HFFc6 (cell line): ENCODE measurements around the gene ARIH2. TPM values are rescaled to one million over a fixed set of nuclear protein-coding genes. Genes with fewer than 3 reads are reported as not detected.
A peak's percentile ranks its signal among the peaks of the same experiment; 100 is the strongest.

Experiments used
- DNase-seq: peaks from one replicate; pipeline ENCODE4 v3.0.0-alpha.2; 2018
- H3K27ac Mint-ChIP-seq: 2 replicates; pipeline ENCODE4 v1.8.0; 2020; ENCODE audit warnings: mild to moderate bottlenecking, mixed read lengths
- H3K27me3 Mint-ChIP-seq: 2 replicates; pipeline ENCODE4 v1.8.0; 2021; ENCODE audit warnings: mild to moderate bottlenecking, moderate library complexity, mixed read lengths; ENCODE audit not compliant: insufficient read depth
- H3K36me3 Mint-ChIP-seq: 2 replicates; pipeline ENCODE4 v1.8.0; 2021; ENCODE audit warnings: low read depth, mixed read lengths
- H3K4me1 Mint-ChIP-seq: 2 replicates; pipeline ENCODE4 v1.8.0; 2020; ENCODE audit warnings: low read depth, mixed read lengths
- H3K4me3 Mint-ChIP-seq: 2 replicates; pipeline ENCODE4 v1.8.0; 2020; ENCODE audit warnings: mild to moderate bottlenecking, moderate library complexity, mixed read lengths
- H3K9me3 Mint-ChIP-seq: 2 replicates; pipeline ENCODE4 v1.8.0; 2020; ENCODE audit warnings: mild to moderate bottlenecking, mixed read lengths
- total RNA-seq, 6 experiments: library from RNA; stranded (reverse); fragmentation: NEBNext Ultra II Directional; extraction: Animal tissue kit (Norgen Biotek cat#: 25700); gene quantifications; 2 replicates in 1 of 6; 3 replicates in 5 of 6; pipeline ENCODE4 v1.2.3, GENCODE V29; 2021
- TF ChIP-seq, protein P1 (sequence below): fragments of 200-600 bp; sonication (generic); IDR thresholded peaks from 2 replicates; pipeline ENCODE4 v1.5.0; 2021; ENCODE audit warnings: antibody characterized with exemption, mild to moderate bottlenecking

The ARIH2 gene
- total RNA-seq, 6 experiments from 2014 or later = 60.0 to 71.6 (median 68.3) TPM

DNA sequence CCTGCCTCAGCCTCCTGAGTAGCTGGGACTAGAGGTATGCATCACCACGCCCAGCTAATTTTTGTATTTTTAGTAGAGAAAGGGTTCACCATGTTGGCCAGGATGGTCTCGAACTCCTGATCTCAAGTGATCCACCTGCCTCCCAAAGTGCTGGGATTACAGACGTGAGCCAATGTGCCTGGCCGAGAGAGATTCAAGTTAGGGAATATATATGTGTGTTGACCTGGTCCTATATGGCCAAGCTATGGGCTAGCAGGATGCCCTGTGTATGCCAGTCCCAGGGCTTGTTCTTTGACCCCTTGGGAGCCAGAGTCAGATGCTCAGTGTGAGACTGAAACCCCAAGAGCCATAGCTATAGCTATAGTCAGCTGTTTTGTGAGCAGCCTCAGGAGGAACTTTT lies 105.1 kb downstream of the ARIH2 start:
- TF ChIP-seq, protein P1, sequence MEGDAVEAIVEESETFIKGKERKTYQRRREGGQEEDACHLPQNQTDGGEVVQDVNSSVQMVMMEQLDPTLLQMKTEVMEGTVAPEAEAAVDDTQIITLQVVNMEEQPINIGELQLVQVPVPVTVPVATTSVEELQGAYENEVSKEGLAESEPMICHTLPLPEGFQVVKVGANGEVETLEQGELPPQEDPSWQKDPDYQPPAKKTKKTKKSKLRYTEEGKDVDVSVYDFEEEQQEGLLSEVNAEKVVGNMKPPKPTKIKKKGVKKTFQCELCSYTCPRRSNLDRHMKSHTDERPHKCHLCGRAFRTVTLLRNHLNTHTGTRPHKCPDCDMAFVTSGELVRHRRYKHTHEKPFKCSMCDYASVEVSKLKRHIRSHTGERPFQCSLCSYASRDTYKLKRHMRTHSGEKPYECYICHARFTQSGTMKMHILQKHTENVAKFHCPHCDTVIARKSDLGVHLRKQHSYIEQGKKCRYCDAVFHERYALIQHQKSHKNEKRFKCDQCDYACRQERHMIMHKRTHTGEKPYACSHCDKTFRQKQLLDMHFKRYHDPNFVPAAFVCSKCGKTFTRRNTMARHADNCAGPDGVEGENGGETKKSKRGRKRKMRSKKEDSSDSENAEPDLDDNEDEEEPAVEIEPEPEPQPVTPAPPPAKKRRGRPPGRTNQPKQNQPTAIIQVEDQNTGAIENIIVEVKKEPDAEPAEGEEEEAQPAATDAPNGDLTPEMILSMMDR = no peak
- Mint-ChIP-seq H3K9me3 (no peaks in the 10 kb centered on the region), H3K36me3 (peaks cover 58% of the 10 kb centered on the region), H3K4me1 (peaks cover 64% of the 10 kb centered on the region), H3K27ac (peak overlapping the region; percentile 95), H3K4me3 (peak overlapping the region; percentile 94), H3K27me3 (peaks cover 10% of the 10 kb centered on the region)
- no peak for DNase-seq

DNA sequence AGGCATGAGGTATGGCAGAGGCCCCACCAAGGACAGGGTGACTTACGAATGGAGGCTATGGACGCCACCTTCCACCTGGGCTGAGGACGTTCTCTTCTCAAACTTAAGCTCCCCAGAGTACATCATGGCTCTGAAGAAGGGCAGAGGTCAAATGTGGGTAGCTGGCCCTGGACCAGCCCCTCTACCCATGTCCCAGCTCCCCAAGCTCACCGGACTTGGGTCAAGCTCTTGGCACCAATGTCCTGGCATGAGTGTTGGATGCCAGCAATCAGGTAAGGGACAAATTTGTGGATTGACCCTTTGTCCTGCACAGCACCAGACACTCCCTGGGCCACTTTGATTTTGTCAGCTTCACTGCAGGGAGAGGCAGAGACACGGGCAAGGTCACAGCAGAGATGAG lies 105.8 kb downstream of the ARIH2 start:
- H3K27ac Mint-ChIP-seq = no peak overlapping the region; the same call in 1 of the 2 replicates

DNA sequence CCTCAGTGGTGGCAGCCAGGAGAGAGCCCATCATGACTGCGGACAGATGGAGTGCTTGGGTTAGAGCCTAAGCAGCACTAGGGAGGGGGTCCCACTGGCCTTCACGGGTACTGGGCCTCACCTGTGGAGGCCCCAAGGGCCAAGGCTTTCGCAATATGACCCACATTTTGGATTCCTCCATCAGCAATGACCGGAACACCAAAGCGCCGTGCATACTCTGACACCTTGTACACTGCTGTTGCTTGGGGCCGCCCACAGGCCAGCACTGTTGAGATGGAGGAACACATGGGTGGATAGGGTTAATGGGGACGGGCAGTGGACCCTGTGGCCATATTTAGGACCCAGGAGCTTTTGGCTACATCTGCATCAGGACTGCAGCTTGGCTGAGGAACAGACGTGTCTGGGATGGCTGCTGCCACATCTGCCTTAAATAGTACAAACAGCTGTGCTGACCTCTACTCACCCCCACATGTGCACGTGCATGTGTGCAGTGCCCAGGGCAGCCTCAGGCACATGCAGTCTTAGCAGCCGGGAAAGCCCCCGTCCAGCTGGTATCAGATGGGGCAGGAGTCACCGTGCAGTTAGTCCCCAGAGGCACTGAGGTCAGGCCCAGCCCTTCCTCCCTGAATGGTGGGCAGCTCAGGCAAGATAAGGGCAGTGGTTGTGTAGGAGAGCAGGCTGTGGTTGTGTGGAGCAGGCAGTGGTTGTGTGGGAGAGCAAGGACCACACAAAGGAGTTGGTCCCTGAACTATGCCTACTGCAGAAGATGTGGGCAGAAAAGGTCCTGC lies 106.6 kb downstream of the ARIH2 start:
- peak overlapping the region; percentile 61 for H3K27ac Mint-ChIP-seq
- H3K27me3 Mint-ChIP-seq = peaks cover 15% of the 10 kb centered on the region
- TF ChIP-seq, protein P1 = no peak
- H3K9me3 Mint-ChIP-seq = peaks cover 3% of the 10 kb centered on the region; the same call in 1 of the 2 replicates
- no peak overlapping the region; the same call in 1 of the 2 replicates for H3K4me3 Mint-ChIP-seq
- DNase-seq = no peak
- H3K36me3 Mint-ChIP-seq = peaks cover 64% of the 10 kb centered on the region
- H3K4me1 Mint-ChIP-seq = peaks cover 68% of the 10 kb centered on the region

More for the DNA sequence above, 105.8 kb downstream of the ARIH2 start:
- peaks cover 3% of the 10 kb centered on the region; the same call in 1 of the 2 replicates for H3K9me3 Mint-ChIP-seq
- peaks cover 71% of the 10 kb centered on the region for H3K4me1 Mint-ChIP-seq
- peaks cover 15% of the 10 kb centered on the region for H3K27me3 Mint-ChIP-seq
- TF ChIP-seq, protein P1 = no peak
- peaks cover 62% of the 10 kb centered on the region for H3K36me3 Mint-ChIP-seq
- H3K4me3 Mint-ChIP-seq = no peak overlapping the region; the same call in 1 of the 2 replicates
- no peak for DNase-seq

DNA sequence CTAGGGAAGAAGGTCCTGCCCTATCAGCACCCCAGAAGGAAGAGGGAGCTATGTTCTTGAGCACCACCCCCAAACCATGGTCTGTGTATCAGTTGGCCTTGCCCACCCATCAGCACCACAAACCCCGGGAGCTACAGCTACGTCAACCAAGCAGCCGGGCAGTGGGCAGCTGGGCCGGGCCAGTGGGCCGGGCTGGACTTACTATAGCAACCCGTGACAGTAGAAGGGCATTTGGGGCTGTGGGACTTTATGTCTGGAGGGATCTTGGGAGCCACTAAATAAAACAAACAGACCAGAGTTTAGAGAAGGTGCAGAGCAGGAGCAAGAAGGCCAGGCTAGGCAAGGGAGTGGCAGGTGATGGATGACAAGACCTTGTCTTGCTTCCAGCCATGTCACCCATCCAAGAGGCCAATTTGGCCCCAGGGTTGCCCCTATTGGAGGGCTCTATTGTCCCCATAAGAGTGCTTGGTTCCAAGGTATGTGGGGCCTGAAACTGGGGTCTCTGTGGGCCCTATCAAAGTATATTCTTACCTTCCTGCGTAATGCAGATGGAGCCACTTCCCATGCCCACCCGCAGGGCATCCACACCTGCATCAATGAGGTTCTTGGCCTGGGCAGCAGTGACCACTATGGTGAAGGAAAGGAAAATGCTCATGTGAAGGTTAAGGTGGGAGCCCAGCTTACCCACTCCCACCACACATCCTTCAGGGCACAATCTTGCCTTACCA lies 107.3 kb downstream of the ARIH2 start:
- Mint-ChIP-seq H3K4me3 (0 out of 2 replicates have a peak overlapping the region, but pooled peaks have one; percentile 3), H3K9me3 (peaks cover 3% of the 10 kb centered on the region; the same call in 1 of the 2 replicates), H3K36me3 (peaks cover 64% of the 10 kb centered on the region), H3K27ac (peak overlapping the region; percentile 92), H3K27me3 (peaks cover 15% of the 10 kb centered on the region), H3K4me1 (peaks cover 66% of the 10 kb centered on the region)
- DNase-seq = no peak
- TF ChIP-seq, protein P1 = no peak

DNA sequence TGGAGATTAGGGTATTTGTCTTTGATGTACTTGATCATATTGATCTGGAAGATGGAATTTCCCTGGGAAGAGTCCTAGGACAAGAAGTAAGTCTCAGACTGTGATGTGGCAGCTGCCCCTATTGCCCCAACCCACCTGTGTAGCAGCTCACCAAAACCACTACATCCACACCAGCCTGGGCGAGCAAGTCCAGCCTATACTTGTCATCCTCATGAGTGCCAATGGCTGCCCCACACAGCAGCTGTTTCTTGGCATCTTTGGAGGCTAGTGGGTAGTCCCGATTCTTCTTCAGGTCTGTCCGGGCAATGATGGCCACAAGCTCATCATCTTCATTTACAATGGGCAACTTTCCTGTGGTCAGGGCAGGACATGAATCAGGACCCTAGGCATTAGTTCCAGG lies 107.9 kb downstream of the ARIH2 start:
- peaks cover 3% of the 10 kb centered on the region; the same call in 1 of the 2 replicates for H3K9me3 Mint-ChIP-seq
- DNase-seq = no peak
- peak overlapping the region; percentile 92 for H3K27ac Mint-ChIP-seq
- peaks cover 13% of the 10 kb centered on the region for H3K27me3 Mint-ChIP-seq
- peak overlapping the region; percentile 52; the same call in 1 of the 2 replicates for H3K4me3 Mint-ChIP-seq
- TF ChIP-seq, protein P1 = no peak
- H3K36me3 Mint-ChIP-seq = peaks cover 68% of the 10 kb centered on the region
- peaks cover 66% of the 10 kb centered on the region for H3K4me1 Mint-ChIP-seq
